Activated CD8-positive, alpha-beta memory T cell treated with anti-CD3 and anti-CD28 coated beads, Interleukin-2, amount 50 U/mL, for 1 hour (primary cell): ENCODE results near the gene TNFSF4.
"Not testable (repeated sequence)": the region's sequence is repeated elsewhere in the genome, so short reads cannot be mapped to it uniquely, and the experiment has no call there.

Experiments used
- DNase-seq: peaks from one replicate; pipeline ENCODE4 v3.0.0-alpha.2; 2020; ENCODE audit errors: extremely low read depth

Gene TNFSF4, protein sequence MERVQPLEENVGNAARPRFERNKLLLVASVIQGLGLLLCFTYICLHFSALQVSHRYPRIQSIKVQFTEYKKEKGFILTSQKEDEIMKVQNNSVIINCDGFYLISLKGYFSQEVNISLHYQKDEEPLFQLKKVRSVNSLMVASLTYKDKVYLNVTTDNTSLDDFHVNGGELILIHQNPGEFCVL

DNA sequence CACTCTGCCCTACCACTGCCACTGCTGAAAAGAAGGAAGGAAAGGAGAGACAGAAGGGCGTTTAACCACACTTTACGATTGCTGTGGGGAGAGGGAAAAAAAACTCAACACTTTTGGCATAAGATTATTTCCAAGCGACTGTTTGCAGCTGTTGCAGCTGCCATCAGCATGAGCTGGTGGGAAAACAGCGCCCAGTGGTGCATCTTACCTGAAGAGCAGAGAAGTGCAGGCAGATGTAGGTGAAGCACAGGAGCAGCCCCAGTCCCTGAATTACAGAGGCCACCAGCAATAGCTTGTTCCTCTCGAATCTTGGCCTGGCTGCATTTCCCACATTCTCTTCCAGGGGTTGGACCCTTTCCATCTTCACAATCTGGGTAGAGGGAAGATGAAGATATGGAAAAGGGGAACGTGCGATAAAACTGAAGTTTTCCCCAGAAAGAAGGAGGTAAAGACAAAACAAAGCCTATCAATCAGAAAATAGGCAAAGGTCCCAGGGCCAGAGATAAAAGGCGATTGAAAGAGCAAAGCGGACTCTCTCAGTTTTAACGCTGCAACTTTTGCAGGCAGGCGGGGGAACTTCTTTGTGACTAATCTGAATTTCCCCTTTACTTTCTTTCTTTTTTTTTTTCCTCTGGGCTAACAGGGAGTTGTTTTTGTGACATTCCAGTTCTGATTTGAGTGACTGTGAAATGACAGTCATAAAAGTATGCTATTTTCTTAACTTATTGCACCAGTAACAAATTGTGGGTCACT is at the start of gene TNFSF4:
Gene TNFSF4 (minus strand): TSS at position 516 of the 753 bp plus-strand sequence. CDS start 155 bp downstream, at position 361.
- no peak for DNase-seq

DNA sequence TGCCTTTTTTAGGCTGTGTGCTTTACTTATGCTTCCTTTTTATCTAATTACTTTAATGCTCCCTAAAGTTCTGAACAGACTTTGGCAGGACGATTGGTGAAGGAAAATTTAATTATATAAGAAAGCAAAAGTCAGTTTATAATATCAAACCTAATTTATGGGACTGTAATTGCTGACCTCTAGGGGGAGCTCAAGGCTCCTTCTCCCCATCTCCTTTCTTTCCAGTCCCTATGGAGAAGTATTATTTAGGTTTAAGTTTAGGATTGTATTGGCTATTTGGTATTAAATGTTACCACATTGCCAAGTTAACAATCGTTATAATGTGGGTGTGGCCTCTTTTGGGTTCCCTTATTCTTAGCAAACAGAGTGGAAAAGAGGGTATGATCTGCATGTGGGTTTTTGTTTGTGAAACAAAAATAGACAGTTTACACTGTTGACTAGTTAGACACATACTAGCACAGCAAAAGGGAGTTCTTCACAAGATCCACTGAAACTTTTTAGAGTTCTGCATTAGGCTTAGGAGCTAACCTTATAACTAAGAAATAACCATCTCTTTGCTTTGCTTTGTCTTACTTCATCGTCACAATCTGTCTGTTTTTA is 48.2 kb upstream of the TNFSF4 start:
- DNase-seq: no peak

DNA sequence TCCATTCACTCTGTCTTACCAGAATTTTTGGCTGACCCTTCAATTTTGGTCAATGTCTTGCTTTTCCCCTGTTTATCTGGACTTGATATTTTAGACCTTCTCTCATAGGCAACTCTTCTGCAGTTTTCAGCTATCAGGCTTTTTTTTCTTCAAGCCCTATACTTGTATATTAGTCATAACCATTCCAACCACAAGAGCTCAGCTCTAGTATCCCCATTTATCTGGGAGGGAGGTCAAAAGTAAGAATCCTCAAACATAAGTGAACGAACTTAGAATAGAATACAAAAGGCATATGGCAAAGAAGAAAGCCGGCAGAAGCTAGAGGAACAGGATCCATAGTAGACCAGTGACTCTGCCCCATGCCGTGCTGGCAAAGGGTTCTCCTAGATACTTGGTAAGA is 45.9 kb upstream of the TNFSF4 start:
- no peak for DNase-seq

DNA sequence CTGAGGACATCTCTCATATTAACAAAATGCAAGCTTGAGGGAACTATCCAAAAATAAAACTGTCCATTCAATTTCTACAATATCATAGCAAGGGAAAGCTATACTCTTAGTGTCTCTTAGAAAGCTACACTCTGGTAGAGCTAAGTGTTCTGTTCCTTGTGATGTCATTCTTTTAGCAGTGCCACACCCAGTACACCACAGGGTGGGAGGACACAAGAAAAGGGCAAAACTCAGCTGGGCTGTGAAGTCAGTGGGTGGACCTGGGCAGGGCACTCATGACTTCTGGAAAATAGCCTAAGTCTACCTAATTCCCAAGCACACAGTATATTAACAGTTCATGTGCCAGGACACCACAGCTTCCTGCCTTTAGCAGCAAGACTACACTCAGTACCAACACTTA is 42.2 kb upstream of the TNFSF4 start:
- DNase-seq: no peak

DNA sequence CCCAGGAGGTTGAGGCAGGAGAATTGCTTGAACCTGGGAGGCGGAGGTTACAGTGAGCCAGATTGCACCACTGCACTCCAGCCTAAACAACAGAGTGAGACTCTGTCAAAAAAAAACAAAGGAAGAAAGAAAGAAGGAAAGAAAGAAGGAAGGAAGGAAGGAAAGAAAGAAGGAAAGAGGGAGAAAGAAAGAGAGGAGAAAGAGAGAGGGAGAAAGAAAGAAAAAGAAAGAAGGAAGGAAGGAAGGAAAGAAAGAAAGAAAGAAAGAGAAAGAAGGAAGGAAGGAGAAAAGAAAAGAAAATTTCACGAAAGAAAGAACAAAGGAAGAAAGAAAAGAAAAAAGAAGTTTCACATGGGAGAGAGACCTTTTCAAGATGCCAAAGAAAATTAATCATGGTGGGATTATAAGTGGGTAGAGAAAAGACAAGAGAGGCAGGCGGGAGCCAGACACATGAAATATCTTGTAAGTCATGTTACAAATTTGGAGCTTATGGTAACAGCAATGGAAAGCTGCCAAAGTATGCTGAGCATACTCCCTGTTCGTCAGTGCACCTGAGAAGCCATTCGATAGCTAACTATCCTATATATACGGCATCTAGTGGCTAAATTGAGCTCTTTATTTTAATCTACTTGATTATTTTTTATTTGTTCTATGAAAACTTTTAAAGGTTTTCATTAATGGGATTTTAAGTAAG is 41.3 kb upstream of the TNFSF4 start:
- DNase-seq: no peak

DNA sequence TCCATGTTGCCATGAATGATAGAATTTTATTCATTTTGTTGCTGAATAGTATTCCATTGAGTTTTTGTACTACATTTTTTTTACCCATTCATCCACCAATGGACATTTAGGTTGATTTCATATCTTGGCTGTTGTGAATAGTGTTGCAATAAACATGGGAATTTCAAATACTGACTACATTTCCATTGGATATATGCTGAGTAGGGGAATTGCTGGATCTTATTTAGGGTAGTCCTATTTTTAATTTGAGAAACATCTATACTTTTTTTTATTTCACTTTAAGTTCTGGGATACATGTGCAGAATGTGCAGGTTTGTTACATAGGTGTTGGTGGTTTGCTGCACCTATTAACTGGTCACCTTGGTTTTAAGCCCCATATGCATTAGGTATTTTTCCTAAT is 38.8 kb upstream of the TNFSF4 start:
- no peak for DNase-seq

DNA sequence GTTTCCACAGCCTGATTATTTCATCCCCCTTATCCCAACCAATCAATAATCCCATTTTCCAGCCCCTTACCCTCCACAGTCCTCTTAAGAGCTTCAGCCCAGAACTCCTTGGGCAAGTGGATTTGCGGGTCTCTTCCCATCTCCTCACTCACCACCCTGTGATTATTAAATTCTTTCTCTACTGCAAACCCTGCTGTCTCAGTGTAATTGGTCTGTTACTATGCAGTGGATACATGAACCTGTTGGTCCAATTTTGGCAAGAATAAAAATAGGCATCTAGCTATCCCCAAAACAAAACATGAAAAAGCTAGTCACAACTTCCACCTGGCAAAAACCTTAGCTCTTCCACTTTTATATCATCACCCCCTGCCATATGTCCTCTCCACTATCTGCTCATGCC is 36.2 kb upstream of the TNFSF4 start:
- DNase-seq: no peak

DNA sequence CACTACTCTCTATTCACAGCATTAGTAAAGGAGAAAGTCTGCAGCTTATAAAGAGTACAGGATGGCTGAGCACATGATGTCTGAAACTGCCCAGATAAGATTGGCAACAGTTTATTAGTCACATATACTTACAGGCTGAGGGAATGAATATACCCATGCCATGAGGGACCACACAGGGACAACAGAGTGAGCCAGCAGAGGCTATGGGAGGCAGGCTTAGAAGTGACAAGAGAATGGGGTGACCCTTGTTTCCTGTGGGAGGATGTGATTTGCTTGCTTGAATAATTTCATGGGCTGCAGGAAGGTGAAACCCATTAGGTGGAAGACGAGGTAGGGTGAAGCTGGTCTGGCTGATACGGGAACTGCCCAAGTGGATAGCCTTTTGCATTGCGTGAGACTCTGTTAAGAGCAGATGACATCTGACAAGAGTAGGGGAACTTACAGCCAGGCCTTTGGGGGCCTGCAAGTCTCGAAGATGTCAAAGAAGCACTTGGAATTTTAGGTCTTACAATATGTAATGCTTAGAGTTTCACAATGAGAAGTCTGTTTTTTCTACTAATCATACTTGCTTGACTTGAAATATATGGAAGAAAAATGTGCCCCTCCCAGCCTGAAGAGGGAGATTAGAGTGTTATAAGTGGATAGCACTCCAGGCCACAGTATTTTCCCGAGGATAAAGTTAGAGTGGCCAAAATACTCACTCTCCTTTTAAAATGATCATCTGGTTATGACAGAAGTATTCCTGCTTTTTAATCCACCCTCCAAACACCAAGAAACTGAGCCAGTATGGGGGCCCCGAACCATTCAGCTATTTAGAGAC is 34.6 kb upstream of the TNFSF4 start:
- DNase-seq: no peak

DNA sequence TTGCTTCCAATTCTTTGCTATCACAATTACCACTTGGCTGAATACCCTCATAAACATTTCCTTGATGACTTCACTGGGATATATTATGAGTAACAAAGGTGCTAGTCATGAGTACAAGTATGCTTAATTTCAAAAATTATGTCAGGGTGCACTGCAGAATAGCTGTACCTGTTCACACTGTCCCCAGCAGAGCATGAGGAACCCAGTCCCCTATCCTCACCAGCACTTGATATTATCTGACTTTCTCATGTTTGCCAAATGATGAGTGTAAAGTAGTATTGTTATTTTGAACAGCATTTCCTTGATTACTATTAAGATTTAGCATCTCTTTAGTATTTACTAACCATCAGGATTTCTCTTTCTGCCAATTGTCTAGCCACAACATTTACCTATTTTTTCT is 33.5 kb upstream of the TNFSF4 start:
- DNase-seq: no peak

DNA sequence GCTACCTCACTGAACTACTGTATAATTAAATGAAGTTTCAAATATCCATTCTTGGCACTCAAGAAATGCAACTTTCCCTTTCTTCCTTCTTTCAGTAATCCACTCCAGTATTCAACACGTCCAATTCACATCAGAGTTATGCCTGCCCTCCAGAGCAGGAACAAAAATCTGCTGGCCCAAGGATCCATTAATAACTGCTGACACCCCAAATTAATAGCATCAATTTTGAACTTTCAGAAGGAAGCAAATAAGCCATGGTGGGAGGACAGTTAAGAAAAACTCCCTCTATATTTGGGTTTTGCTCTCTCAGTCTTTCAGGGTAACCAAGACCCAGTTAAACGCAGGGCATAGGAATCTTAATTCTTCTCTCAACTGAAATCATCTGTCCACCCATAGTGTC is 31.9 kb upstream of the TNFSF4 start:
- no peak for DNase-seq

DNA sequence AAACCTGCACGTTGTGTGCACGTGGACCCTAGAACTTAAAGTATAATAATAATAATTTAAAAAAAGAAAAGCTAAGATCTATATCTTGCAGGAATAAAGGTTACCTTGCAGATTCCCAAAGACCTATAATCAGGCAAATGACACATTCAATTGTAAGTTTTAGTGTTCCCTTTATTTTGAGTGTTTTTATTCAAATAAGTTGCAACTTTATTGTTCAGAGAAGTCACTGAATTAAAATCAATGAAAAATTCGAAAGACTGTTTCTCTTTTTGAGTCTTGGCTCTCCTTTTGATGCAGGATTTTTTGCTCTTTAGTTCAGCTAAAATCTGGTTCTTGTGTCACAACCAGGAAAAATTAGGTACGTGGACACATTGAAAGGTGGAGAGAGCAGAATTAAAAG is 27.8 kb upstream of the TNFSF4 start:
- no peak for DNase-seq

DNA sequence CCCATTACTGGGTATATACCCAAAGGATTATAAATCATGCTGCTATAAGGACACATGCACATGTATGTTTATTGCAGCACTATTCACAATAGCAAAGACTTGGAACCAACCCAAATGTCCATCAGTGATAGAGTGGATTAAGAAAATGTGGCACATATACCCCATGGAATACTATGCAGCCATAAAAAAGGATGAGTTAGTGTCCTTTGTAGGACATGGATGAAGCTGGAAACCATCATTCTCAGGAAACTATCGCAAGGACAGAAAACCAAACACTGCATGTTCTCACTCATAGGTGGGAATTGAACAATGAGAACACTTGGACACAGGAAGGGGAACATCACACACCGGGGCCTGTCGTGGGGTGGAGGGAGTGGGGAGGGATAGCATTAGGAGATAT is 27.3 kb upstream of the TNFSF4 start:
- not testable (repeated sequence) for DNase-seq

DNA sequence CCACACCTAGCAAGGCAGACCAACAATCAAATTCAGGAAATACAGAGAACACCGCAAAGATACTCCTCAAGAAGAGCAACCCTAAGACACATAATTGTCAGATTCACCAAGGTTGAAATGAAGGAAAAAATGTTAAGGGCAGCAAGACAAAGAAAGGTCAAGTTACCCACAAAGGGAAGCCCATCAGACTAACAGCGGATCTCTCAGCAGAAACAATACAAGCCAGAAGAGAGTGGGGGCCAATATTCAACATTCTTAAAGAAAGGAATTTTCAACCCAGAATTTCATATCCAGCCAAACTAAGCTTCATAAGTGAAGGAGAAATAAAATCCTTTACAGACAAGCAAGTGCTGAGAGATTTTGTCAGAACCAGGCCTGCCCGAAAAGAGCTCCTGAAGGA is 21.9 kb upstream of the TNFSF4 start:
- not testable (repeated sequence) for DNase-seq

DNA sequence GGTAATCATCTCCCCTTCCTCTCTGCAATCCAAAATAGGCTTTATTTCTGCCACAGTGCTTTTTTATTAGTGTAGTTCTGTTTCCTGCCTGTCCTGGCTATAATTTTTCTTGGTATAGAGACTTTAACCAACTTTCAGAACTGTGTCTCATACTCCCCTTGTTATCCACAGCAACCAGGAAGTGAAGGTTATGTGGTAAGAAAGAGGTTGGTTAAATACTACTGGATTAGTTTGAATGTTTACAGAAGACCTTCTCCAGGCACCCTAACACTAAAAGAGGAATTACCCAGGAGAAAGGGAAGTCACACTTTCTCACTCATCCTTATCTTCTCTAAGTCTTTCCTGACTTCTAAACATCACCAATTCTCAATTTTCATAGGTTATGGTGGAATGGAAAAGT is 17.8 kb upstream of the TNFSF4 start:
- no peak for DNase-seq

DNA sequence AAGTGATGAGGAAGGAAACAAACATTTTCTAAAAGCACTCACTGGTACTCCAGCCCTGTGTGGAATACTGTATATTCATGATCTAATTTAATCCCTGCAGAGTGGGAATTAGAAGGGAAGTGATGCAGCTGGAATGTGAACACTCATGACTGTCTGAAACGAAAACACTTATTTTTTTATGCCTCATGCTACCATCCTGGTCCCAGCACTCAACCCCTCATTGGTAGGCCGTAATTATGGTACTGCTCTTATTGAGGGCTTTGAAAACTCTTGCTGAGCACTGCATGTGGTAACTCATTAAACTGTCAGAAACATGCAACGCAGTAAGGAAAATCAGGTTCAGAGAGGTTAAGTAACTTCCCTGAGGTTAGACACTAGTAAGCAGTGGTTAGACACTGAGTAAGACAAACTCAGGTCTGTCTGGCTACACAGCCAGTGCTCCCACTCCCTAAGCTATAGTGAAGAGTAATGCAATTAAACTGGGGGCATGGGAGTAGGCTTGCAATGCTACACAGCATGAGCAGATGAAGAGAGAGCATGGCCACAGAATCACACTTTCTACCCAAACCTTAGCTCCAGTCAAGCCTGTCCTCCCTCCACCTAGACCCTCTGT is 17.3 kb upstream of the TNFSF4 start:
- DNase-seq: no peak

DNA sequence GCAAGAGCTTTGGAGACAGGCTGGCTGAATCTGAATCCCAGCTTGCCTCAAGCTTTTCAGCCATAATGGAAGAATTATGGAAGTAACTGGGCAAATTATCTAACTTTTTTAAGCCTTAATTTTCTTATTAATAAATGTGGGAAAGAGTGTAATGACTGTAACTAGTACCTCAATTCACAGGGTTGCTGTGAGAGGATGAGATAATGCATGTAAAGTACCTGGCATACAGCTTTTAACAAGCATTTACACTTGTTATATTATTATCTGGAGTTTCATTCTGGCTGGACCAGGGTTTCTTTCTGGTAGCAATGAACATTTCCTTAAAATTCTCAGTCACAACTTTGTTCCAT is 15.9 kb upstream of the TNFSF4 start:
- no peak for DNase-seq

DNA sequence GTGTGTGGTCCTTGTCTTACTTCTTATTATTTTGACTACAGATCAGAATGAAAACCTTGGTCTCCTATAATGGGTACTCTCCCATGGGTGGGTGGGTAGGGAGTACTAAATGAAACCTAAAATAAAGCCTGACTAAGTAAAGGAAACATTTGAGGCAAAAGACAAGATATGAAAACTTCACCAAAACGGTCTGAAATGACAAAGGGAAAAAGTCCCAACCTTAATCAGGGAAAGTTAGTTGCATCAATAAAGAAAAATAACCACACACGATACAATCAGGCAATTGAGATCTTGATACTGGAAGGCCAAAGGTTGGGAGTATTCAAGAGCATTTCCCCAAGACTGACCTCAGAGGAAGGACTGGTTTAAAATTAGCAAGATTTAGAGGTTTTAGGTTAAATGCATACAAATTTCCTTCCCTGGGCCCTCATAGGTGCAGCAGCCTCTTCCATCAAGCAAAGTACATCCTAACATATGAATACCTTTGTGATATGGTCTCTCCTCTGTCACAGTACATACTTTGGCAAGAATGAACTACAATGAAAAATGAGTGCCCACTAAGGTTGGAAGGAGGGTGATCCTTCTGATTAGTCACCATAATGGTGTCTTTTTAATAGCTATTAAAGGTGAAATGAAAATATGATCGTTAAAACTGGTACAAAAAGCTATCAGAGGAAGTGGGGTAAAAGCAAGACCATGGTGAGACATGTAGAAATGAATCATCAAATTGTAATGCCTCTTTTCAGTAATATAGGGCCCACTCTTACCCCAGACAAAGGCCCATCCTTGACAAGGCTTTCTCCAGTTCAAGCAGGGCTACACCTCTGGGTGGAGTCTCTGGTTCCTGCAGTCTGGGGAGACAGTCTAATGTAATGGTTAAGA is 15.3 kb upstream of the TNFSF4 start:
- DNase-seq: no peak

DNA sequence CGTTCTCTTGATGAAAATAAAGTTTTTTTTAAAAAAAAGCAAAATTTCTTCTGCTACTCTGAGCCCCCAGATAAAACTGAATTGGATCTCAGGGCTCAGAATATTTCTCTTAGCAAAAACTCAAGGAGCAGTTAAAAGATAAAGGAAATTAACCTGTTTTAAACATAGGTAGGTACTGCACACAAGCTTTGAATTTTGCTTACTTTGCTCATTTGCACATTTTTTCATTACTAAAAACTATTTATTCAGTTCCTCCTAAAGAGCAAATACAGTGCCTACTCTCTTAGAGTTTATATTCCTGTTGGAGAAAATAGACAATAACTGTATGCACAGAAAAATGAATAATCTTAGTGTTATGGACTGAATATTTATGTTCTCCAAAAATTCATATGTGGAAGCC is 13.0 kb upstream of the TNFSF4 start:
- DNase-seq: no peak

DNA sequence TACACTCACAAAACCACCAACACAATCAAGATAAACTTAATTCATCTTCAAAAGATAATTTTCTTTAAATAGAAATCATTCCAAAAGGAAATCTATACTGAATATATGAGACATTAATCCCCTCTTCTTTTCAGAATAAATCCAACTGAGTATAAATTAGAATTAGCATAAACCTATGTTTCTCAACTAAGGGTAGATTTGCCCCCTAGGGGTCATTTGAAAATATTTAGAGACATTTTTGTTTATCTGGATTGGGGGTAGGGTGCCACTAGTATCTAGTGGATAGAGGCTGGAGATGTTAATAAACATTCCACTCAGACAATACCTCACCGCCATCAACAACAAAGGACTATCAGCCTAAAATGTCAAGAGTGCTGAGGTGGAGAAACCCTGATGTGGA is 6.5 kb upstream of the TNFSF4 start:
- no peak for DNase-seq

DNA sequence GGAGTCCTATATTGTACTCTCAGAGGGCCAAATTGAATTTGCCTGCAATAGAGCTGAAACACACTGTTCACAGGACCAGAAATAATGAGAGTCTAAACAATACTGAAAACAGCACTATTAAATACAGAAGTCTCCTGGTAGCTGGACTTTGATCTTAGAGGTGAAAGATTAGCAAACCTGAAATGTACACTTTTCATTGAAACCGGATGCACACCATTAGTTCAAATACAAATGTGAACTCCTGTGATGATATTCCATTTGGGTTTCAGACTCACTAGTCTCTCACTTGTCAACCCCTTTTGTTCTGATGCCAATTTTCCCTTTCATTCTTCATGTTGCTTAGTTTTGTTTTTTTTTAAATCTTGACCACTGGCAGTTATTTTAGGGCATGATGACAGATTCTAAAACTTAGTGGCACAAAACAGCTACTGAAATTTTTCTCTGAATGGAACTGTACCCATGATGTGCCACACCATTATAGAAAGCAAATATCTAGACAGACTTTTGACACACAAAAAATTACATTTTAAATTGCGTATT is 5.9 kb upstream of the TNFSF4 start:
- DNase-seq: no peak
